GM12865 (cell line): ENCODE measurements around the gene AURKB.
"Not testable (repeated sequence)": the region's sequence is repeated elsewhere in the genome, so short reads cannot be mapped to it uniquely, and the experiment has no call there.

Experiments
- DNase-seq: peaks from one replicate; pipeline ENCODE4 v3.0.0; 2010; ENCODE audit warnings: low read depth
- H3K4me3 ChIP-seq: 2 replicates; pipeline ENCODE4 v1.5.1; 2011; ENCODE audit warnings: mild to moderate bottlenecking, low read depth, low read length, control low read depth
- TF ChIP-seq, protein P1 (sequence below): IDR thresholded peaks from 2 replicates; pipeline ENCODE4 v1.5.1; 2011; ENCODE audit warnings: low read length, control low read depth, low read depth, inconsistent platforms; ENCODE audit not compliant: insufficient read depth; ENCODE audit errors: missing control alignments

The AURKB gene

GRCh38 chr17:8209907-8210760, at the start of gene AURKB:
Gene AURKB (minus strand): TSS chr17:8210575. CDS start chr17:8210224, 351 bp downstream.
- TF ChIP-seq, protein P1, sequence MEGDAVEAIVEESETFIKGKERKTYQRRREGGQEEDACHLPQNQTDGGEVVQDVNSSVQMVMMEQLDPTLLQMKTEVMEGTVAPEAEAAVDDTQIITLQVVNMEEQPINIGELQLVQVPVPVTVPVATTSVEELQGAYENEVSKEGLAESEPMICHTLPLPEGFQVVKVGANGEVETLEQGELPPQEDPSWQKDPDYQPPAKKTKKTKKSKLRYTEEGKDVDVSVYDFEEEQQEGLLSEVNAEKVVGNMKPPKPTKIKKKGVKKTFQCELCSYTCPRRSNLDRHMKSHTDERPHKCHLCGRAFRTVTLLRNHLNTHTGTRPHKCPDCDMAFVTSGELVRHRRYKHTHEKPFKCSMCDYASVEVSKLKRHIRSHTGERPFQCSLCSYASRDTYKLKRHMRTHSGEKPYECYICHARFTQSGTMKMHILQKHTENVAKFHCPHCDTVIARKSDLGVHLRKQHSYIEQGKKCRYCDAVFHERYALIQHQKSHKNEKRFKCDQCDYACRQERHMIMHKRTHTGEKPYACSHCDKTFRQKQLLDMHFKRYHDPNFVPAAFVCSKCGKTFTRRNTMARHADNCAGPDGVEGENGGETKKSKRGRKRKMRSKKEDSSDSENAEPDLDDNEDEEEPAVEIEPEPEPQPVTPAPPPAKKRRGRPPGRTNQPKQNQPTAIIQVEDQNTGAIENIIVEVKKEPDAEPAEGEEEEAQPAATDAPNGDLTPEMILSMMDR, result no peak
- peak within 1 kb of the TSS; percentile 86 for H3K4me3 ChIP-seq
- DNase-seq, result peak; percentile 98

DNA sequence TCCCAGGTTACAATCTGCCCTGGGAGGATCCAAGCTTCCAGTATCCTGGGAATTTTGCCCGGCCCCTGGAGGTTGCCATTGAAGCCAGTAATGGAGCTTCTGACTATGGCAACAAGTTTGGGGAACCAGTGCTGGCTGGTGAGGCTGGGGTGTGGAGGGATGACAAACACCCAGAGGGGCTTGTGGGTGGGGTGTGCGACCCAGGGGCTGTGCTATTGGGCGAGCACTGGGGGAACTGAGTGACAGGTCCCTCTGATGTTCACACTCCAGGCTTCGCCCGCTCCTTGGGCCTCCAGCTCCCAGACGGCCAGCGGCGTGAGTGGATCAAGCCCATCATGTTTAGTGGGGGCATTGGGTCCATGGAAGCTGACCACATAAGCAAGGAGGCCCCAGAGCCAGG, 47.4 kb upstream of the AURKB start:
- DNase-seq, result no peak
- TF ChIP-seq, protein P1, result no peak
- H3K4me3 ChIP-seq, result no peak overlapping the region

- DNase-seq, result no peak
- no peak overlapping the region for H3K4me3 ChIP-seq
- TF ChIP-seq, protein P1, result no peak
Measured at GRCh38 chr17:8256691-8257090, 46.3 kb upstream of the AURKB start.

DNA sequence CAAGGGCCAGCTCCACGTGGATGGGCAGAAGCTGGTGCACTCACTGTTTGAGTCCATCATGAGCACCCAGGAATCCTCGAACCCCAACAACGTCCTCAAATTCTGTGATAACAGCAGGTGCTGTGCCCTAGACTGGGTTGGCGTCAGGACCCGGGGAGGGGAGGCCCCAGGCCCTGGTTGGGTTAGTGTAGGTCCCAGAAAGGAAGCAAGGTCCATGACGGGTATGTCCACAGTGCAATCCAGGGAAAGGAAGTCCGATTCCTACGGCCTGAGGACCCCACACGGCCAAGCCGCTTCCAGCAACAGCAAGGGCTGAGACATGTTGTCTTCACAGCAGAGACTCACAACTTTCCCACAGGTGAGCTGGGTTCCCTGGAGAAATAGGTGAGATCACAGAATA, 45.9 kb upstream of the AURKB start:
- H3K4me3 ChIP-seq, result no peak overlapping the region
- TF ChIP-seq, protein P1, result no peak
- no peak for DNase-seq

DNA sequence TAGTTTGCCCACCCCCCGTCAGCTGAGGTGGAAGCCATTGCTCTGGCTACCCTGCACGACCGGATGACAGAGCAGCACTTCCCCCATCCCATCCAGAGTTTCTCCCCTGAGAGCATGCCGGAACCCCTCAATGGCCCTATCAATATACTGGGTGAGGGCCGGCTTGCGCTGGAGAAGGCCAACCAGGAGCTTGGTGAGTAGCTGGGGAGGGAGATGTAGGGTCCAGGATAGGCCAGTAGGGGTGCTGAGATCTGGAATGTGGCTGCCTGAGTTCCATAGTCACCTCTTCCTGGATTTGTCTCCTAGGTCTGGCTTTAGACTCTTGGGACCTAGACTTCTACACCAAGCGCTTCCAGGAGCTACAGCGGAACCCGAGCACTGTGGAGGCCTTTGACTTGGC, 45.1 kb upstream of the AURKB start:
- no peak for DNase-seq
- TF ChIP-seq, protein P1, result no peak
- no peak overlapping the region for H3K4me3 ChIP-seq

- H3K4me3 ChIP-seq, result no peak overlapping the region
- no peak for DNase-seq
- TF ChIP-seq, protein P1, result no peak
Measured at GRCh38 chr17:8254881-8255280, 44.5 kb upstream of the AURKB start.

DNA sequence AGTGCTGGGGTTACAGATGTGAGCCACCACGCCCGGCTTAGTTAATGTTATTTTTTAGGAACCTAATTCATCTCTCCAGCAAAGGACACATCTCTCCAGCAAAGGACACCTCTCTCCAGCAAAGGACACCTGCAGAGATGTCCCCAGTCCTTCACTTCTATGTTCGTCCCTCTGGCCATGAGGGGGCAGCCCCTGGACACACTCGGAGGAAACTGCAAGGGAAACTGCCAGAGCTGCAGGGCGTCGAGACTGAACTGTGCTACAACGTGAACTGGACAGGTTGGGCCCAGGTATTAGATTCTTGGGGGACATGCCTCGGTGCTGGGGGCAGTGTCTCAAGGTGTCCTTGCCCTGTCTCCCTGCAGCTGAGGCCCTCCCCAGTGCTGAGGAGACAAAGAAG, 43.4 kb upstream of the AURKB start:
- no peak overlapping the region for H3K4me3 ChIP-seq
- DNase-seq, result peak; percentile 14
- TF ChIP-seq, protein P1, result no peak

DNA sequence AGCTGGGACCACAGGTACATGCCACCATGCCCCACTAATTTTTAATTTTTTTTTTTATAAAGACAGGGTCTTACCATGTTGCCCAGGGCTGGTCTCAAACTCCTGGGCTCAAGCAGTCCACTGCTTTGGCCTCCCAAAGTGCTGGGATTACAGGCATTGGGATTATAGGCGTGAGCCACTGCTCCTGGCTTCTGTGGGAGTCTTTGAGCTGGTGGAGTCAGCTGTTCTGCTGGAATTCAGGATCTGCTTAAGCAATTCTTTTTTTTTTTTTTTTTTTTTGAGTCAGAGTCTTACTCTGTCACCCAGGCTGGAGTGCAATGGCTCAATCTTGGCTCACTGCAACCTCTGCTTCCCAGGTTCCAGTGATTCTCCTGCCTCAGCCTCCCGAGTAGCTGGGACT, 41.0 kb upstream of the AURKB start:
- DNase-seq, H3K4me3 ChIP-seq: not testable (repeated sequence)
